B cell (primary cell): ENCODE measurements around the gene PRKACB. TPM values are rescaled to one million over a fixed set of nuclear protein-coding genes. Genes with fewer than 3 reads are reported as not detected.

Source experiments
- ATAC-seq: fragments of 200-7000 bp; cut with Tn5 transposase; one replicate; pipeline ENCODE4 v1.10.0; 2021; ENCODE audit warnings: low read depth, mild to moderate bottlenecking, moderate number of reproducible peaks, moderate library complexity
- CTCF ChIA-PET: fragments of 350-600 bp; sonication (Branson Sonifier 250); formaldehyde crosslinking; loops from one replicate; lab custom pipeline; 2021; ENCODE audit warnings: antibody characterized with exemption, inconsistent platforms; lab: Charles Lee
- POLR2A ChIA-PET: fragments of 350-600 bp; sonication (Branson Sonifier 250); formaldehyde crosslinking; loops from one replicate; lab custom pipeline; 2021; ENCODE audit warnings: antibody characterized with exemption; lab: Charles Lee
- DNase-seq: peaks from one replicate; pipeline ENCODE4 v3.0.0; 2013
- H2AFZ ChIP-seq: 2 replicates; pipeline ENCODE4 v1.6.1; 2012; ENCODE audit warnings: mild to moderate bottlenecking, low read depth, low read length; ENCODE audit not compliant: insufficient read depth, poor library complexity, severe bottlenecking
- H3K27ac ChIP-seq, 2 donors: 1 replicate in 1 of 2; 2 replicates in 1 of 2; pipeline ENCODE4 v1.5.1; 2012 to 2013; ENCODE audit warnings: low read length in 2 of 2, mild to moderate bottlenecking in 2 of 2, moderate library complexity in 1 of 2
- H3K27me3 ChIP-seq, 4 experiments: fragments of 200-600 bp in 1 of 4; sonication (generic) in 1 of 4; replicated peaks in 1 of 4; 1 replicate in 2 of 4; 2 replicates in 2 of 4; pipeline versions ENCODE4 v1.6.1 to v1.7.0; 2013 to 2016; ENCODE audit warnings: low read length in 3 of 4, mild to moderate bottlenecking in 2 of 4, mixed read lengths in 1 of 4, moderate library complexity in 1 of 4; ENCODE audit not compliant: insufficient read depth in 4 of 4, control insufficient read depth in 3 of 4; ENCODE audit errors: control extremely low read depth in 1 of 4
- H3K36me3 ChIP-seq, 2 experiments: replicated peaks in 1 of 2; 1 replicate in 1 of 2; 2 replicates in 1 of 2; pipeline versions ENCODE4 v1.6.1 to v1.7.1; 2013; ENCODE audit warnings: low read length in 1 of 2; ENCODE audit not compliant: insufficient read depth in 2 of 2, control insufficient read depth in 1 of 2; ENCODE audit errors: control extremely low read depth in 1 of 2, extremely low read depth in 1 of 2
- H3K4me1 ChIP-seq, 2 donors: fragments of 200-600 bp in 1 of 2; sonication (generic) in 1 of 2; 1 replicate in 1 of 2; 2 replicates in 1 of 2; pipeline versions ENCODE4 v1.5.1 to v1.6.1; 2013 to 2017; ENCODE audit warnings: low read length in 2 of 2; ENCODE audit not compliant: control insufficient read depth in 2 of 2, insufficient read depth in 2 of 2
- H3K4me2 ChIP-seq: replicated peaks from 2 replicates; pipeline ENCODE3; 2012; ENCODE audit warnings: mild to moderate bottlenecking, low read depth, low read length; ENCODE audit not compliant: poor library complexity, severe bottlenecking
- H3K4me3 ChIP-seq, 5 experiments: fragments of 200-600 bp in 1 of 5; sonication (generic) in 1 of 5; 1 replicate in 3 of 5; 2 replicates in 2 of 5; pipeline versions ENCODE4 v1.5.1 to v1.7.0; 2011 to 2016; ENCODE audit warnings: low read length in 4 of 5, mild to moderate bottlenecking in 4 of 5, low read depth in 2 of 5, control low read depth in 1 of 5, moderate library complexity in 1 of 5; ENCODE audit not compliant: insufficient read depth in 1 of 5; ENCODE audit errors: control extremely low read depth in 1 of 5, extremely low read depth in 1 of 5
- H3K79me2 ChIP-seq: fragments of 200-600 bp; sonication (generic); one replicate; pipeline ENCODE4 v1.6.0; 2016; ENCODE audit warnings: low read length; ENCODE audit not compliant: control insufficient read depth, insufficient read depth
- H3K9ac ChIP-seq: fragments of 200-600 bp; sonication (generic); 2 replicates; pipeline ENCODE4 v1.6.1; 2017; ENCODE audit warnings: mild to moderate bottlenecking, low read length, moderate library complexity
- H3K9me3 ChIP-seq, 3 donors: one replicate each; pipeline versions ENCODE4 v1.6.1 to v1.7.1; 2013; ENCODE audit warnings: low read length in 2 of 3; ENCODE audit not compliant: control insufficient read depth in 2 of 3, insufficient read depth in 1 of 3; ENCODE audit errors: control extremely low read depth in 1 of 3
- H4K20me1 ChIP-seq: 2 replicates; pipeline ENCODE4 v1.6.0; 2012; ENCODE audit warnings: mild to moderate bottlenecking, low read length; ENCODE audit not compliant: insufficient read depth, control insufficient read depth, poor library complexity, severe bottlenecking
- H3K27ac Mint-ChIP-seq: one replicate; pipeline ENCODE4 v1.8.0; 2021; ENCODE audit warnings: mixed read lengths
- H3K27me3 Mint-ChIP-seq: one replicate; pipeline ENCODE4 v1.8.0; 2021; ENCODE audit warnings: mixed read lengths
- H3K4me1 Mint-ChIP-seq: one replicate; pipeline ENCODE4 v1.8.0; 2021; ENCODE audit warnings: mixed read lengths
- H3K4me3 Mint-ChIP-seq: one replicate; pipeline ENCODE4 v1.8.0; 2021; ENCODE audit warnings: mixed read lengths
- H3K9me3 Mint-ChIP-seq: one replicate; pipeline ENCODE4 v1.8.0; 2022; ENCODE audit warnings: mixed read lengths; ENCODE audit not compliant: insufficient read depth
- EZH2 ChIP-seq: IDR thresholded peaks from 2 replicates; pipeline ENCODE4 v1.6.1; 2012; ENCODE audit warnings: borderline replicate concordance, low read depth, mild to moderate bottlenecking, moderate library complexity, low read length; ENCODE audit not compliant: insufficient read depth, poor library complexity, severe bottlenecking
- WGBS: methylation state at CpG from one replicate; pipeline ENCODE4 v1.1.5; 2013; ENCODE audit warnings: missing lambda C conversion rate; ENCODE audit not compliant: insufficient coverage; 5-methylcytosine and 5-hydroxymethylcytosine counted together
- intact Hi-C: fragments of 100-400 bp; cut with micrococcal nuclease; formaldehyde crosslinking; loops from one replicate; pipeline ENCODE4 v1.10.0; 2022
- polyA plus RNA-seq: library from polyadenylated mRNA; depleted of rRNA; stranded (reverse); fragments of >200 nt; gene quantifications from 2 replicates; pipeline ENCODE4 v1.2.3, GENCODE V29; 2012
- total RNA-seq, 2 donors: library from RNA; stranded (reverse); fragments of 120-200 nt in 1 of 2; gene quantifications; 1 replicate in 1 of 2; 2 replicates in 1 of 2; pipeline versions ENCODE4 v1.2.3 to v1.2.4, GENCODE V29; 2013 to 2022
- TF ChIP-seq, protein P1 (sequence below): fragments of 200-600 bp; IDR thresholded peaks from one replicate; pipeline ENCODE4 v1.8.0; 2022; ENCODE audit warnings: antibody characterized with exemption, mild to moderate bottlenecking

Gene PRKACB
- total and polyA plus RNA-seq, 2 donors (not counting 1 experiment from before 2014, with no cell fraction given): 14.9 to 53.9 TPM

DNA sequence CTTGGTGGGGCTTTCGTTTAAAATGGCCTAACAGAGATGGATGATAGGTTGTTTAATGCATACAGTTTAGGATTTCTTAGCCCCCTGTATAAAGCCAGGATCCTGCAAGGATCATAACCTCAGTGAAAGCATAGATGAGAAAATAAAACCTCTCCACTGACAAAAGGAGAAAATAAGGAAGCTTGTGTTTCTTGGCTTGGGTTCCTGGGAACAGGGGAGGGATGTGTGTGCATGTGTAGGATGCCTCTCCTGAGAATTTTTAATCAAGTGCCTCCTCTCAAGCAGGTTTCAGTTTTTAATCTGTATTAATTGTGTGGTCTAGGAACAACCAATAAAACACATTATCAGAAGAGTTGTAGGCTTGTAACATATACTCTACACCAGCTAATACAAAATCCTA is 26.1 kb downstream of the PRKACB start:
- Histone ChIP-seq H4K20me1 (peaks cover 4% of the 10 kb centered on the region), H3K27ac (no peak overlapping the region), H3K9ac (no peak overlapping the region), H3K4me1 (peaks cover 7 to 26% of the 10 kb centered on the region in 2 donors), H3K9me3 (no peaks in the 10 kb centered on the region), H3K36me3 (peaks cover 0 to 1% of the 10 kb centered on the region in 2 experiments), H3K27me3 (no peaks in the 10 kb centered on the region), H3K79me2 (peaks cover 82% of the 10 kb centered on the region), H3K4me2 (no peak overlapping the region), H3K4me3 (no peak overlapping the region), H2AFZ (no peak overlapping the region)
- ChIA-PET CTCF (no interaction called here), POLR2A (no interaction called here)
- intact Hi-C loops: no loop called here
- no CpG with 5 or more reads among the region's 1 CpG for WGBS
- Mint-ChIP-seq H3K27me3 (no peaks in the 10 kb centered on the region), H3K4me3 (no peak overlapping the region), H3K9me3 (no peaks in the 10 kb centered on the region), H3K4me1 (peaks cover 42% of the 10 kb centered on the region), H3K27ac (no peak overlapping the region)
- ATAC-seq: no peak
- no peak for DNase-seq
- TF ChIP-seq EZH2: no peak
- TF ChIP-seq, protein P1, sequence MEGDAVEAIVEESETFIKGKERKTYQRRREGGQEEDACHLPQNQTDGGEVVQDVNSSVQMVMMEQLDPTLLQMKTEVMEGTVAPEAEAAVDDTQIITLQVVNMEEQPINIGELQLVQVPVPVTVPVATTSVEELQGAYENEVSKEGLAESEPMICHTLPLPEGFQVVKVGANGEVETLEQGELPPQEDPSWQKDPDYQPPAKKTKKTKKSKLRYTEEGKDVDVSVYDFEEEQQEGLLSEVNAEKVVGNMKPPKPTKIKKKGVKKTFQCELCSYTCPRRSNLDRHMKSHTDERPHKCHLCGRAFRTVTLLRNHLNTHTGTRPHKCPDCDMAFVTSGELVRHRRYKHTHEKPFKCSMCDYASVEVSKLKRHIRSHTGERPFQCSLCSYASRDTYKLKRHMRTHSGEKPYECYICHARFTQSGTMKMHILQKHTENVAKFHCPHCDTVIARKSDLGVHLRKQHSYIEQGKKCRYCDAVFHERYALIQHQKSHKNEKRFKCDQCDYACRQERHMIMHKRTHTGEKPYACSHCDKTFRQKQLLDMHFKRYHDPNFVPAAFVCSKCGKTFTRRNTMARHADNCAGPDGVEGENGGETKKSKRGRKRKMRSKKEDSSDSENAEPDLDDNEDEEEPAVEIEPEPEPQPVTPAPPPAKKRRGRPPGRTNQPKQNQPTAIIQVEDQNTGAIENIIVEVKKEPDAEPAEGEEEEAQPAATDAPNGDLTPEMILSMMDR: no peak

DNA sequence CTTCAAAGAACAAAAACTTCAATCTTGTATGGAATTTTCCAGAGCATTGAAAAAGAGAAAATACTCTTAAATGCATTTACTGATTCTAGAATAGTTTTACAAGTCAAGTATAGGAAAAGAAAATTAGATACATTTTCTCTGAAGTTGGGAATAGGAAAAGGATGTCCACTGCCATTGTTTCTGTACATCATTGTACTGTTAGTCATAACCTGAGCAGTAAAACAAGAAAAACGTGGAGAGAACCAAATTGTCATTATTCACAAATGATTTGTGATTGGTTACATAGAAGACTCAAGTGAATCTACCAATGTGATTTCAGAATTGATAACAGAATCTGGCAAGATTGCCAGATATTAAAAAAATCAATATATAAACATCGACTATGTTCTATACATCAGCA is 27.4 kb downstream of the PRKACB start:
- Histone ChIP-seq H4K20me1 (peaks cover 4% of the 10 kb centered on the region), H3K36me3 (peaks cover 0 to 1% of the 10 kb centered on the region in 2 experiments), H2AFZ (no peak overlapping the region), H3K79me2 (peaks cover 70% of the 10 kb centered on the region), H3K9ac (no peak overlapping the region), H3K27ac (no peak overlapping the region), H3K4me2 (no peak overlapping the region), H3K9me3 (no peaks in the 10 kb centered on the region), H3K4me1 (peaks cover 5 to 16% of the 10 kb centered on the region in 2 donors), H3K27me3 (no peaks in the 10 kb centered on the region), H3K4me3 (no peak overlapping the region)
- no peak for ATAC-seq
- WGBS: no CpG with 5 or more reads among the region's 2 CpGs
- H3K4me3 Mint-ChIP-seq: no peak overlapping the region
- ChIA-PET POLR2A (no interaction called here), CTCF (no interaction called here)
- peaks cover 37% of the 10 kb centered on the region for H3K4me1 Mint-ChIP-seq
- H3K27me3 Mint-ChIP-seq: no peaks in the 10 kb centered on the region
- no peak for DNase-seq
- intact Hi-C loops: no loop called here
- TF ChIP-seq, protein P1: no peak
- TF ChIP-seq EZH2: no peak
- H3K27ac Mint-ChIP-seq: no peak overlapping the region
- H3K9me3 Mint-ChIP-seq: no peaks in the 10 kb centered on the region
